Brain microvascular endothelial cell (primary cell): Measurements from ENCODE around the gene L3MBTL2.

Source experiments
- DNase-seq: peaks from one replicate; pipeline ENCODE4 v3.0.0-alpha.2; 2020
- H3K27ac ChIP-seq: fragments of 250-450 bp; sonication (Bioruptor Pico); 2 replicates; pipeline ENCODE4 v1.5.1; 2020; ENCODE audit warnings: mild to moderate bottlenecking, moderate library complexity
- H3K27me3 ChIP-seq: fragments of 250-450 bp; sonication (Bioruptor Pico); replicated peaks from 2 replicates; pipeline ENCODE4 v1.5.1; 2020; ENCODE audit warnings: mild to moderate bottlenecking
- H3K36me3 ChIP-seq: fragments of 250-450 bp; sonication (Bioruptor Pico); replicated peaks from 2 replicates; pipeline ENCODE4 v1.5.1; 2020; ENCODE audit warnings: mild to moderate bottlenecking
- H3K4me3 ChIP-seq: 2 replicates; pipeline ENCODE4 v1.5.1; 2011; ENCODE audit warnings: low read depth, mild to moderate bottlenecking, control low read depth, low read length, moderate library complexity
- CTCF ChIP-seq: IDR thresholded peaks from 2 replicates; pipeline ENCODE4 v1.5.1; 2011; ENCODE audit warnings: low read depth, mild to moderate bottlenecking, moderate library complexity, low read length, control low read depth, inconsistent platforms; ENCODE audit errors: missing control alignments
- in situ Hi-C: cut with HindIII; loops from 2 replicates; pipeline ENCODE4 v1.10.0; 2017; ENCODE audit warnings: low sequenced_read_pairs, low pct_ligation_motif_present

L3MBTL2 gene

GRCh38 chr22:41215926-41216325 lies 10.8 kb downstream of the L3MBTL2 start:
- in situ Hi-C loops = no loop called here
- H3K27me3 ChIP-seq = no peaks in the 10 kb centered on the region
- no peak overlapping the region for H3K4me3 ChIP-seq
- peaks cover 25% of the 10 kb centered on the region for H3K36me3 ChIP-seq
- no peak for TF ChIP-seq CTCF
- H3K27ac ChIP-seq = no peak overlapping the region
- DNase-seq = no peak

- H3K36me3 ChIP-seq = peaks cover 32% of the 10 kb centered on the region
- H3K4me3 ChIP-seq = no peak overlapping the region
- H3K27ac ChIP-seq = no peak overlapping the region
- no peak for DNase-seq
- H3K27me3 ChIP-seq = no peaks in the 10 kb centered on the region
- in situ Hi-C loops = no loop called here
- TF ChIP-seq CTCF = no peak
These were observed 11.9 kb downstream of the L3MBTL2 start for GRCh38 chr22:41216984-41217383.

GRCh38 chr22:41217553-41218157 lies 12.5 kb downstream of the L3MBTL2 start:
- no peak for TF ChIP-seq CTCF
- Histone ChIP-seq H3K27me3 (no peaks in the 10 kb centered on the region), H3K4me3 (peak overlapping the region; percentile 22), H3K27ac (peak overlapping the region; percentile 5), H3K36me3 (peaks cover 36% of the 10 kb centered on the region)
- peak; percentile 38 for DNase-seq
- in situ Hi-C loops = no loop called here

GRCh38 chr22:41222846-41223507 lies 17.9 kb downstream of the L3MBTL2 start:
- in situ Hi-C loops = no loop called here
- no peak overlapping the region for H3K4me3 ChIP-seq
- H3K36me3 ChIP-seq = peaks cover 63% of the 10 kb centered on the region

GRCh38 chr22:41223535-41223934 lies 18.4 kb downstream of the L3MBTL2 start:
- no peak for TF ChIP-seq CTCF
- H3K36me3 ChIP-seq = peaks cover 64% of the 10 kb centered on the region
- DNase-seq = no peak

More at GRCh38 chr22:41222846-41223507, 17.9 kb downstream of the L3MBTL2 start:
- no peak for DNase-seq
- no peak overlapping the region for H3K27ac ChIP-seq
- no peak for TF ChIP-seq CTCF
- H3K27me3 ChIP-seq = no peaks in the 10 kb centered on the region

More at GRCh38 chr22:41223535-41223934, 18.4 kb downstream of the L3MBTL2 start:
- Histone ChIP-seq H3K27me3 (no peaks in the 10 kb centered on the region), H3K27ac (no peak overlapping the region), H3K4me3 (no peak overlapping the region)
- in situ Hi-C loops = no loop called here
